Measurements from ENCODE around the gene OPN1LW. TPM values are rescaled to one million over a fixed set of nuclear protein-coding genes. Genes with fewer than 3 reads are reported as not detected.
"Not testable (repeated sequence)": the region's sequence is repeated elsewhere in the genome, so short reads cannot be mapped to it uniquely, and the experiment has no call there.

OPN1LW gene
- polyA plus RNA-seq, 1 experiment: not detected

DNA sequence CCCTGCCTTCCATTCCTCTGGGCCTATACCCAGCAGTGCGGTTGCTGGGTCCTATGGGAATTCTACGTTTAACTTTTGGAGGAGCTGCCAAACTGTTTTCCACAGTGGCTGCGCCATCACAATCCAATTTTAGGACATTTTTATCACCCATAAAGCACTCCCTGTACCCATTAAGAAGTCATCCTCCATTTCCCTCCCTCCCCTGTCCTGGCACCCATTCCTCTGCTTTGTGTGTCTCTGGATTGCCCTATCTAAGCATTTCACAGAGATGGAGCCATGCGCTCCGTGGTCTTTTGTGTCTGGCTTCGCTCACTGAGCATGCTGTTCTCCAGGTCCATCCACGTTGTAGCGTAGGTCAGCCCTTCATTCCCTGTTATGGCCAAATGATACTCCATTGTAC, 1.7 kb upstream of the OPN1LW start:
- no peaks in the 10 kb centered on the region for H3K9me3 ChIP-seq (ENCODE audit: control insufficient read depth, insufficient read depth, low read length)
- peaks cover 2% of the 10 kb centered on the region for H3K27me3 ChIP-seq (ENCODE audit: control insufficient read depth, insufficient read depth, low read length)
- POLR2A ChIA-PET: no interaction called here
- H3K4me3 ChIP-seq (ENCODE audit: low read depth, low read length): no peak overlapping the region
- H3K27ac ChIP-seq (ENCODE audit: low read depth, low read length): no peak overlapping the region
- CTCF ChIA-PET: no interaction called here
- DNase-seq (ENCODE audit: low read depth, low spot score): no peak
- TF ChIP-seq, protein P1, sequence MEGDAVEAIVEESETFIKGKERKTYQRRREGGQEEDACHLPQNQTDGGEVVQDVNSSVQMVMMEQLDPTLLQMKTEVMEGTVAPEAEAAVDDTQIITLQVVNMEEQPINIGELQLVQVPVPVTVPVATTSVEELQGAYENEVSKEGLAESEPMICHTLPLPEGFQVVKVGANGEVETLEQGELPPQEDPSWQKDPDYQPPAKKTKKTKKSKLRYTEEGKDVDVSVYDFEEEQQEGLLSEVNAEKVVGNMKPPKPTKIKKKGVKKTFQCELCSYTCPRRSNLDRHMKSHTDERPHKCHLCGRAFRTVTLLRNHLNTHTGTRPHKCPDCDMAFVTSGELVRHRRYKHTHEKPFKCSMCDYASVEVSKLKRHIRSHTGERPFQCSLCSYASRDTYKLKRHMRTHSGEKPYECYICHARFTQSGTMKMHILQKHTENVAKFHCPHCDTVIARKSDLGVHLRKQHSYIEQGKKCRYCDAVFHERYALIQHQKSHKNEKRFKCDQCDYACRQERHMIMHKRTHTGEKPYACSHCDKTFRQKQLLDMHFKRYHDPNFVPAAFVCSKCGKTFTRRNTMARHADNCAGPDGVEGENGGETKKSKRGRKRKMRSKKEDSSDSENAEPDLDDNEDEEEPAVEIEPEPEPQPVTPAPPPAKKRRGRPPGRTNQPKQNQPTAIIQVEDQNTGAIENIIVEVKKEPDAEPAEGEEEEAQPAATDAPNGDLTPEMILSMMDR (IDR thresholded peaks at IDR 0.05; ENCODE audit: low read depth, low read length): no peak

DNA sequence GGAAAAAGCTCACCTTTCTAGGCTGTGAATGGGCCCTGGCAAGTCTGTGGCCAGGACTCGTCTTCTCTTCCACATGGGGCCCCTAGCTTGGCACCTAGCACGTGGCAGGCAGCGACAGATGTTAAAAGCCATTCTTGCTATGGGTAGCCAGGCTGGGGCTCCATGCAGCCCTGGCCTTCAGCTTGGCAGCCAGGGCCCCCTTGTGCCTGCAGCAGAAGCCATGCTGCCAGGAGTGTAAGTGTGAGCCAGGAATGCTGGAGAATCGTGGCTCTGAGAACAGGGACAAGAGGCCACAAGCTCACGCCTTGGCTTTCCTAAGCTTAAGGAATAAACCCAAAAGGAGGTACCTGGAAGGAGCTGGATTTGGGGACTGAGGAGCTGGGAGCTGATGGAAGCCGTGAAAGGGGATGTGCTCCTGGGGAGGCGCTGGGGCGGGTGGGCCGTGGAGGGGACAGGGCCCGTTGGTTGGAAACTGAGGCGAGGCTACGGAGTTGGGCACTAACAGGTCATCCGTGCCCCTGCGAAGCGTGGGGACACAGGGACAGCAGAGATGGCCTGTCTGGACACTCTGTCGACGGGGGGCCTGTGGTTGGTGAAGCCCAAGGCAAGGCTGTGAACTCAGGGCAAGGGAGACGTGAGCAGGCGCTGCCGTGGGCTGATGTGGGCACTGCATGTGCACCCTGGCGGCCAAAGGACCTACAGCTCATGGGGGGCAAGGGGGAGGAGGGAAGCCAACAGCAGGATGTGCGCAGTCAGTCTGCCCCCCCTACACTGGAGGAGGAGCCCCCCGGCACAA, 895 bp upstream of the OPN1LW start:
- no peaks in the 10 kb centered on the region for H3K9me3 ChIP-seq (ENCODE audit: control insufficient read depth, insufficient read depth, low read length)
- H3K27me3 ChIP-seq (ENCODE audit: control insufficient read depth, insufficient read depth, low read length): peaks cover 2% of the 10 kb centered on the region
- H3K4me3 ChIP-seq (ENCODE audit: low read depth, low read length): no peak overlapping the region
- DNase-seq (ENCODE audit: low read depth, low spot score): no peak
- ChIA-PET CTCF (no interaction called here), POLR2A (no interaction called here)
- H3K27ac ChIP-seq (ENCODE audit: low read depth, low read length): no peak overlapping the region
- TF ChIP-seq, protein P1 (IDR thresholded peaks at IDR 0.05; ENCODE audit: low read depth, low read length): no peak

DNA sequence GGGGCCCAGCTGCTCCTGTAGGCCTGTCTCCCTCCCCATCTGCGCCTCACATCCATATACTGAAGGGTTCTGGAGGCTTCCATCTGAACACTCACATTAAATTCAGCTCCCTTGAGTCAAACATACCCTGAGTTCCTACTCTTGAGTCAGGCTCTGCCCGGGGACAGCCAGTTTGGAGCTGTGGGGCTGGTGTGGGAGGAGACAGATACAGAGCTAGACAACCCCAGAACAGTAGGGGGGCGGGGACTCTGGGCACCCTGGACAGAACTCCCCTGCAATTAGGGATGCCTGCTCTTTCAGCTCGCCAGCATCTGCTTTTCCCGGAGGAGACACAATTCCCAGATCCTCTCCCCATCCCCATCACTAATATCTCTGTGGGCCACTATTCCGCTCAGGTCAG, 7.0 kb downstream of the OPN1LW start:
- CTCF ChIA-PET; H3K27me3 ChIP-seq (ENCODE audit: control insufficient read depth, insufficient read depth, low read length); H3K27ac ChIP-seq (ENCODE audit: low read depth, low read length); POLR2A ChIA-PET; DNase-seq (ENCODE audit: low read depth, low spot score); H3K9me3 ChIP-seq (ENCODE audit: control insufficient read depth, insufficient read depth, low read length); H3K4me3 ChIP-seq (ENCODE audit: low read depth, low read length): not testable (repeated sequence)

DNA sequence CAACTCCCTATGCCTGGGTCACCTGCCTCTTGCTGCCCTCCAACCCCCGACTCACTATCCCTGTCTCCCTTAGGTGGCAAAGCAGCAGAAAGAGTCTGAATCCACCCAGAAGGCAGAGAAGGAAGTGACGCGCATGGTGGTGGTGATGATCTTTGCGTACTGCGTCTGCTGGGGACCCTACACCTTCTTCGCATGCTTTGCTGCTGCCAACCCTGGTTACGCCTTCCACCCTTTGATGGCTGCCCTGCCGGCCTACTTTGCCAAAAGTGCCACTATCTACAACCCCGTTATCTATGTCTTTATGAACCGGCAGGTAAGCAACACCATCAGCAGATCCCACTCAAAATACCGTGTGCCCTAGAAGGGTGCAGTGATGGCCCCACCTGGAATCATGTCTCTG, 12.2 kb downstream of the OPN1LW start:
- H3K27me3 ChIP-seq (ENCODE audit: control insufficient read depth, insufficient read depth, low read length); H3K9me3 ChIP-seq (ENCODE audit: control insufficient read depth, insufficient read depth, low read length); H3K4me3 ChIP-seq (ENCODE audit: low read depth, low read length); DNase-seq (ENCODE audit: low read depth, low spot score); CTCF ChIA-PET; H3K27ac ChIP-seq (ENCODE audit: low read depth, low read length); POLR2A ChIA-PET: not testable (repeated sequence)

DNA sequence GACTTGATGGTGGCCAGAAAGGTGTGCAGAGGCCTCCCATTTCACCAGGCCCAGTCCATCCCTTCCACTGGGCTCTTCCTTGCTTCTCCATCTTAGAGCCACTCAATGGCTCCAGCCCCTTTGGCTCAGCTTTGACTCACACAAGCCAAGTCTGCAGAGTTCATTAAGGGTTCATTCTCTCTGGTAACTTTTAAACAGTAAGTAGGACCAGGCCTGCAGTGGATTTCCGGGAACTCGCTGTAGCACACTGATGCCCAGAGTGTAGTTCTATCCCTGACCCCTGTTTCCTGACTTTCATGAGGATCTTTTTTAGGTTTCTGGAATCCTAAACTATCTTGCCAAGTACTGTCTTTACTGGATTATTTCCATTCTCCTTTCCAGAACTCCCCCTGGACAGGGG, 13.2 kb downstream of the OPN1LW start:
- H3K27ac ChIP-seq (ENCODE audit: low read depth, low read length); CTCF ChIA-PET; POLR2A ChIA-PET; H3K27me3 ChIP-seq (ENCODE audit: control insufficient read depth, insufficient read depth, low read length); H3K4me3 ChIP-seq (ENCODE audit: low read depth, low read length); DNase-seq (ENCODE audit: low read depth, low spot score); H3K9me3 ChIP-seq (ENCODE audit: control insufficient read depth, insufficient read depth, low read length): not testable (repeated sequence)

DNA sequence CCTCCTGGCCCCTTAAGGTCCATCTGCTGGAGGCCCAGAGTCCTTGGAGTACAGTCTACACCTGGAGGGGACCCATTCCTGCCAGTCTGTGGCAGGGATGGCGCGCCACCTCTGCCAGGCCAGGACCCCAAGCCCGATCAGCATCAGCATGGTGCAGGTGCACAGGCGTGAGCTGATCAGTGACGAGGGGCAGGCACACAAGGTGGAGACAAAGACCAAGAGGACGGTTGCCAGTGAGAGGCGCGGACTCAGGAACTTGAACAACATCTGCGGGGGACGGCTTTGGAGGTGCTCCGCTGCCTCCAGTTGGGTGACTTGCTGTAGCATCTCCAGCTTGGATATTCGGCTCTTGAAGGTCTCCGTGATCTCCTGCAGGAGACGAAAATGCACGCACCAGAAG, 15.3 kb downstream of the OPN1LW start:
- H3K27me3 ChIP-seq (ENCODE audit: control insufficient read depth, insufficient read depth, low read length); DNase-seq (ENCODE audit: low read depth, low spot score); POLR2A ChIA-PET; CTCF ChIA-PET; H3K9me3 ChIP-seq (ENCODE audit: control insufficient read depth, insufficient read depth, low read length); H3K27ac ChIP-seq (ENCODE audit: low read depth, low read length); H3K4me3 ChIP-seq (ENCODE audit: low read depth, low read length): not testable (repeated sequence)

DNA sequence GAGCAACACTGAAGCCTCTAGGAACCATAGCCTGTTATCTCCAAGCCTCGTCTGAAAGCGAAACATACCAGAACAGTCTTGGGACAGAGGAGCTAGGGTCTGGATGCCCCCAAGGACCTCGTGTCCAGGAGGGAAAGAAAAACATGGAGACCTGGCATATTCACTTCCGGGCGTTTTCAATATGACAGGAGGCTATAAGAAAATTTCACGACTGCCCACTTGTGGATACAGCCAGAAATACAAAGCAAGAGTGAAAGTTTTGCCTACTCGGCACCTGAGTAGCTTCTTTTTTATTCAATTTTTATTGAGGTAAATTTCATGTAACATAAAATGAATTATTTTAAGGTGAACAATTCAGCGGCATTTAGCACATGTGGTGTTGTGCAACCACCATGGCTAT, 20.9 kb downstream of the OPN1LW start:
- H3K9me3 ChIP-seq (ENCODE audit: control insufficient read depth, insufficient read depth, low read length); POLR2A ChIA-PET; DNase-seq (ENCODE audit: low read depth, low spot score); H3K27me3 ChIP-seq (ENCODE audit: control insufficient read depth, insufficient read depth, low read length); H3K27ac ChIP-seq (ENCODE audit: low read depth, low read length); CTCF ChIA-PET; H3K4me3 ChIP-seq (ENCODE audit: low read depth, low read length): not testable (repeated sequence)

DNA sequence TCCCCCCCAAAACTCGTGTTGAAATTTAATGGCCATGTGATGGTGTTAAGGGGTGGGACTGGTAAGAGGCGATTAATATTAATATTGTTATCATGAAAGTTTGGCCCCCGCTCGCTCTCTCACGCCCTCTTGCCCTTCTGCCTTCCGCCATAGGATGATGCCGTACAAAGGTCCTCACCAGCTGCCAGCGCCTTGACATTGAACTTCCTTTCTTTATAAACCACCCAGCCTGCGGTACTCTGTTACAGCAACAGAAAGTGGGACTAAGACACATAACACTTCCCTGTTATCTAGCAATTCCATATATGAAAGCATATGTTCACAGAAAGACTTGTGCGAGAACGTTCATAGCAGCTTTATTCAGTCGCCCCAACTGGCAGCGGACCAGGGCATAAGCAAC, 24.3 kb downstream of the OPN1LW start:
- DNase-seq (ENCODE audit: low read depth, low spot score); CTCF ChIA-PET: not testable (repeated sequence)

DNA sequence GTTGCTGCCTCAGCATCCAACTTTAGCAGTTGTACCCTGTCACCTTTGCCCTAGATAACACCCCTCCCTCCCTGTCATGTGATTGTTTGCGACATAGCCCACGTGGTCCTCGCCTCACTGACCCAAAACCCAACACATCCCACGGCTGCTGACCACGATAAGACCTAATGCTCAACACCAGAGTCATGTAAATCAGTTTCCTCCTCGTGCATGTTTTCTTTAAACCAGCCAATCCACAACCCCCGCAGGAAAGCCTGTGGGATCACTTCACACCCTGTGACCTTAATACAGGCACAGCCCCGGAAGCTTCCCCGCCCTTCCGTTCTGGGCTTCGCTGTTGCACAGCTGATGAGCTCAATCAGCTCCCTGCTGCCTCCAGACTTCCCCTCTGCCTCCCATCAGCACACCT, 28.5 kb downstream of the OPN1LW start:
- H3K9me3 ChIP-seq (ENCODE audit: control insufficient read depth, insufficient read depth, low read length); CTCF ChIA-PET; DNase-seq (ENCODE audit: low read depth, low spot score); H3K27ac ChIP-seq (ENCODE audit: low read depth, low read length); H3K4me3 ChIP-seq (ENCODE audit: low read depth, low read length); H3K27me3 ChIP-seq (ENCODE audit: control insufficient read depth, insufficient read depth, low read length); POLR2A ChIA-PET: not testable (repeated sequence)

More for the DNA sequence above, 24.3 kb downstream of the OPN1LW start:
- H3K27ac ChIP-seq (ENCODE audit: low read depth, low read length); H3K9me3 ChIP-seq (ENCODE audit: control insufficient read depth, insufficient read depth, low read length); POLR2A ChIA-PET; H3K27me3 ChIP-seq (ENCODE audit: control insufficient read depth, insufficient read depth, low read length); H3K4me3 ChIP-seq (ENCODE audit: low read depth, low read length): not testable (repeated sequence)

DNA sequence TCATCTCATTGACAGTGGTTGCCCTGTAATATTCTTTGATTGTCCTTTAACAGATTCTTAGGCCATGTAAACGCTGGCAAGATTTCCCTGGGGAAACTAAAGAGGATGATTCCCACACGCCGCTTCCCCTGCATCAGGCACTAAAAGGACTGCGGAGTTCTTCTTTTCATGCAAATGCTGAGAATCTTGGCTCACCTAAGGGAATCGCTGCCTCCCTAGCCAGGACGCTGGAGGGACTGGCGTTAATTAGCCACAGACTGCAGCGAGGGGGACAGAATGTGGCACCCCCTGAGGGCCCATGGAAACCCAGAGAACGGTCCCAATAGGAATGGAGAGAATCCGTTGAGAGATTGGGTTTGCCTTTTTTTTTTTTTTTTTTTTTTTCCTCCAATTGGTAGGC, 30.3 kb downstream of the OPN1LW start:
- CTCF ChIA-PET; H3K27ac ChIP-seq (ENCODE audit: low read depth, low read length); H3K4me3 ChIP-seq (ENCODE audit: low read depth, low read length); POLR2A ChIA-PET; H3K27me3 ChIP-seq (ENCODE audit: control insufficient read depth, insufficient read depth, low read length); DNase-seq (ENCODE audit: low read depth, low spot score); H3K9me3 ChIP-seq (ENCODE audit: control insufficient read depth, insufficient read depth, low read length): not testable (repeated sequence)

DNA sequence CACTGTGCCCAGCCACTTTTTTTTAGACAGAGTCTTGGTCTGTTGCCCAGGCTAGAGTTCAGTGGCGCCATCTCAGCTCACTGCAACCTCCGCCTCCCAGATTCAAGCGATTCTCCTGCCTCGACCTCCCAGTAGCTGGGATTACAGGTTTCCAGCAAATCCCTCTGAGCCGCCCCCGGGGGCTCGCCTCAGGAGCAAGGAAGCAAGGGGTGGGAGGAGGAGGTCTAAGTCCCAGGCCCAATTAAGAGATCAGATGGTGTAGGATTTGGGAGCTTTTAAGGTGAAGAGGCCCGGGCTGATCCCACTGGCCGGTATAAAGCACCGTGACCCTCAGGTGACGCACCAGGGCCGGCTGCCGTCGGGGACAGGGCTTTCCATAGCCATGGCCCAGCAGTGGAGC, 38.3 kb downstream of the OPN1LW start, which contains the start of gene OPN1MW:
TSS of gene OPN1MW (plus strand) at position 301 of the 400 bp plus-strand sequence. CDS start at position 383, 82 bp downstream.
- H3K27ac ChIP-seq (ENCODE audit: low read depth, low read length); H3K27me3 ChIP-seq (ENCODE audit: control insufficient read depth, insufficient read depth, low read length); DNase-seq (ENCODE audit: low read depth, low spot score); CTCF ChIA-PET; H3K9me3 ChIP-seq (ENCODE audit: control insufficient read depth, insufficient read depth, low read length); POLR2A ChIA-PET; H3K4me3 ChIP-seq (ENCODE audit: low read depth, low read length): not testable (repeated sequence)

Data from AG04450 (cell line).